Breast epithelium (tissue), 3 donors: ENCODE measurements around the gene SEM1.

Source experiments
- CTCF ChIP-seq, 3 donors: fragments of 450-650 bp; IDR thresholded peaks; one replicate each; pipeline ENCODE4 v1.5.1; 2016 to 2017; ENCODE audit warnings: antibody characterized with exemption in 3 of 3, mild to moderate bottlenecking in 3 of 3, moderate library complexity in 3 of 3
- POLR2A ChIP-seq: fragments of 450-650 bp; IDR thresholded peaks from one replicate; pipeline ENCODE4 v1.6.1; 2016; ENCODE audit warnings: antibody characterized with exemption, mild to moderate bottlenecking, moderate library complexity

- TF ChIP-seq CTCF (IDR thresholded peaks at IDR 0.05) (no peak), POLR2A (no peak)
Observed at GRCh38 chr7:96691702-96692101, 17.9 kb downstream of the SEM1 start.
